ENCODE measurements around the gene STARD4. TPM values are rescaled to one million over a fixed set of nuclear protein-coding genes. Genes with fewer than 3 reads are reported as not detected.

STARD4 gene
- total and polyA plus RNA-seq, 9 of the 15 experiments (the other 6 are each of a cell fraction or from before 2014, with no cell fraction given): 28.4 to 88.0 (median 34.0) TPM

DNA sequence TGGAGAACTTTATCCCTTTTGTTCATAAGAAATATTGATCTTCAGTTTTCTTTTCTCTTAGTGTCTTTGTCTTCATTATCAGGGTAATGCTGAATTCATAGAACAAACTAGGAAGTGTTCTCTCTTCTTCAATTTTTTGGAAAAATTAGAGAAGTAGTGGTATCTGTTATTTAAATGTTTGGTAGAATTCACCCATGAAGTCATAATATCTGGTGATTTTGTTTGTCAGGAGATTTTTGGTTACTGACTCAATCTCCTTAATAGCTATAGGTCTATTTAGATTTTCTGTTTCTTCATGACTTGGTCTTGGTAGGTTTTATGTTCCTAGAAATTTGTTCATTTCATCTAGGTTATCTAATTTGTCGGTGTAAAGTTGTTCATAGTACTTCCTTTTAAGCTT is 45.4 kb upstream of the STARD4 start:
- BruUV-seq (replicated peaks): no TSS peak
- DNase-seq (ENCODE audit: extremely low read depth in 1 of 4, low spot score in 3 of 4): no peak
- Histone ChIP-seq H3K4me2 (ENCODE audit: insufficient read depth, low read length) (no peak overlapping the region), H3K4me1 (replicated peaks in 1 of 2; ENCODE audit: control insufficient read depth in 2 of 2, insufficient read depth in 2 of 2, low read length in 2 of 2) (no peaks in the 10 kb centered on the region), H3K27ac (ENCODE audit: extremely low read depth, low read depth, low read length) (no peak overlapping the region), H3K9ac (ENCODE audit: insufficient read depth in 1 of 2, low read depth in 2 of 2, low read length in 2 of 2) (no peak overlapping the region), H4K20me1 (replicated peaks; ENCODE audit: control insufficient read depth, insufficient read depth, low read length) (no peaks in the 10 kb centered on the region), H3K4me3 (no peak overlapping the region), H3K9me3 (replicated peaks; ENCODE audit: control insufficient read depth, insufficient read depth, low read depth, low read length) (no peaks in the 10 kb centered on the region), H2AFZ (ENCODE audit: low read depth, low read length) (no peak overlapping the region), H3K9me1 (ENCODE audit: control insufficient read depth, insufficient read depth, low read length) (no peaks in the 10 kb centered on the region), H3K36me3 (ENCODE audit: control insufficient read depth, insufficient read depth, low read length) (no peaks in the 10 kb centered on the region), H3K79me2 (ENCODE audit: control insufficient read depth, insufficient read depth, low read length) (no peaks in the 10 kb centered on the region), H3K27me3 (ENCODE audit: control insufficient read depth in 2 of 2, insufficient read depth in 2 of 2, low read length in 2 of 2) (no peaks in the 10 kb centered on the region)
- in situ Hi-C loops (cut with MboI) (no loop called here), intact Hi-C loops (cut with micrococcal nuclease) (no loop called here)
- CTCF ChIA-PET (ENCODE audit: low intra/inter-chr PET ratio): no interaction called here
- TF ChIP-seq TAF15 (IDR thresholded peaks at IDR 0.05; ENCODE audit: low read depth, low read length) (no peak), SREBF2 (CRISPR knock-in tag; IDR thresholded peaks at IDR 0.05) (no peak), SMARCE1 (IDR thresholded peaks at IDR 0.05) (no peak), ZNF707 (CRISPR knock-in tag; conservative IDR thresholded peaks at IDR 0.05) (no peak), ZNF253 (CRISPR knock-in tag; conservative IDR thresholded peaks at IDR 0.05) (no peak), CBFB (CRISPR knock-in tag; IDR thresholded peaks at IDR 0.05) (no peak), HCFC1 (IDR thresholded peaks at IDR 0.05; ENCODE audit: low read depth, low read length) (no peak)
- TF ChIP-seq, protein P1, sequence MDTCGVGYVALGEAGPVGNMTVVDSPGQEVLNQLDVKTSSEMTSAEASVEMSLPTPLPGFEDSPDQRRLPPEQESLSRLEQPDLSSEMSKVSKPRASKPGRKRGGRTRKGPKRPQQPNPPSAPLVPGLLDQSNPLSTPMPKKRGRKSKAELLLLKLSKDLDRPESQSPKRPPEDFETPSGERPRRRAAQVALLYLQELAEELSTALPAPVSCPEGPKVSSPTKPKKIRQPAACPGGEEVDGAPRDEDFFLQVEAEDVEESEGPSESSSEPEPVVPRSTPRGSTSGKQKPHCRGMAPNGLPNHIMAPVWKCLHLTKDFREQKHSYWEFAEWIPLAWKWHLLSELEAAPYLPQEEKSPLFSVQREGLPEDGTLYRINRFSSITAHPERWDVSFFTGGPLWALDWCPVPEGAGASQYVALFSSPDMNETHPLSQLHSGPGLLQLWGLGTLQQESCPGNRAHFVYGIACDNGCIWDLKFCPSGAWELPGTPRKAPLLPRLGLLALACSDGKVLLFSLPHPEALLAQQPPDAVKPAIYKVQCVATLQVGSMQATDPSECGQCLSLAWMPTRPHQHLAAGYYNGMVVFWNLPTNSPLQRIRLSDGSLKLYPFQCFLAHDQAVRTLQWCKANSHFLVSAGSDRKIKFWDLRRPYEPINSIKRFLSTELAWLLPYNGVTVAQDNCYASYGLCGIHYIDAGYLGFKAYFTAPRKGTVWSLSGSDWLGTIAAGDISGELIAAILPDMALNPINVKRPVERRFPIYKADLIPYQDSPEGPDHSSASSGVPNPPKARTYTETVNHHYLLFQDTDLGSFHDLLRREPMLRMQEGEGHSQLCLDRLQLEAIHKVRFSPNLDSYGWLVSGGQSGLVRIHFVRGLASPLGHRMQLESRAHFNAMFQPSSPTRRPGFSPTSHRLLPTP (IDR thresholded peaks at IDR 0.05; ENCODE audit: borderline replicate concordance, extremely low read depth, insufficient read length): no peak
- TF ChIP-seq, protein P2, sequence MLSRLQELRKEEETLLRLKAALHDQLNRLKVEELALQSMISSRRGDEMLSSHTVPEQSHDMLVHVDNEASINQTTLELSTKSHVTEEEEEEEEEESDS (CRISPR knock-in tag; IDR thresholded peaks at IDR 0.05): no peak
- POLR2A ChIA-PET: no interaction called here
- no peak for ATAC-seq
- whole genome bisulfite sequencing (ENCODE audit: insufficient coverage, low coverage, missing lambda C conversion rate): 7% methylated on average over 1 of the region's 1 CpG
- FAIRE-seq: no peak

Data from K562 (cell line).